GM18519 (cell line): Measurements from ENCODE around the gene SCP2.

Source experiments
- ATAC-seq: cut with Tn5 transposase; IDR thresholded peaks from one replicate; pipeline ENCODE4 v1.9.1; 2021; ENCODE audit warnings: mild to moderate bottlenecking, moderate library complexity; ENCODE audit not compliant: unreplicated experiment, low FRiP score

The SCP2 gene, protein sequence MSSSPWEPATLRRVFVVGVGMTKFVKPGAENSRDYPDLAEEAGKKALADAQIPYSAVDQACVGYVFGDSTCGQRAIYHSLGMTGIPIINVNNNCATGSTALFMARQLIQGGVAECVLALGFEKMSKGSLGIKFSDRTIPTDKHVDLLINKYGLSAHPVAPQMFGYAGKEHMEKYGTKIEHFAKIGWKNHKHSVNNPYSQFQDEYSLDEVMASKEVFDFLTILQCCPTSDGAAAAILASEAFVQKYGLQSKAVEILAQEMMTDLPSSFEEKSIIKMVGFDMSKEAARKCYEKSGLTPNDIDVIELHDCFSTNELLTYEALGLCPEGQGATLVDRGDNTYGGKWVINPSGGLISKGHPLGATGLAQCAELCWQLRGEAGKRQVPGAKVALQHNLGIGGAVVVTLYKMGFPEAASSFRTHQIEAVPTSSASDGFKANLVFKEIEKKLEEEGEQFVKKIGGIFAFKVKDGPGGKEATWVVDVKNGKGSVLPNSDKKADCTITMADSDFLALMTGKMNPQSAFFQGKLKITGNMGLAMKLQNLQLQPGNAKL

DNA sequence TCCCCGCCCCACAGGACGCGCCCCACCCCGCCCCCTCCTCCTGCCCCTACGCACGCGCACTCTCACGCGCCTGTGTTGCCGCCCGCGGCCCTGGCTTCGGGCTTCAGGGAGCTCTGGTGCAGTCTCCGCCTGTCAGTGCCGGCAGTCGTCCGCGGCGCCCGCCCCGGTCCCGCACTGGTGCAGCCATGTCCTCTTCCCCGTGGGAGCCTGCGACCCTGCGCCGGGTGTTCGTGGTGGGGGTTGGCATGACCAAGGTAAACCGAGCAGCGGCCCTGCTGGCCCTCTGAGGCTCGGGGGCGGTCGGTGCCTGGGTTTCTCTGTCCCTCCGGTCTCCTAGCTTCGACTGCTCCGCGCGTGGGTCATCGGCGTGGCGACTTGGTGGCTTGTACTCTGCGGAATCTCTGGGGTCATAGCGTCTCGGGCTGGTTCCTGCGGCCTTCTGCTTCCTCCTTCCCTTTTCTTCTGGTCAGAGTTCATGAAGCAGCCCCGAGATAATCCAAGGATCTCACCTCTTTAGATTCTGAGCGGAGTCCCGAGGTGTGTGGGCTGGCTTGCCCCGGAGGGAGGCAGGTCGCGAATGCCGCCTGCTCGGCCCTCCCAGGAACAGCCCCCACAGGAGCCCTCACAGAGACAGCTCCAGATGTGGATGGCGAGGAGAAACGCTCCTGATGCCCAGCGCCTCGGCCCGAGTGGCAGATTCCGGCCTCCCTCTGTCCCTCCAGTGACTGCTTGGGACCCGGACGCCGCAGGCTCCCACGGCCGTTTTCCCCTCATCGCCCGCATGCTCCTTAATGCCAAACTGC, at the start of gene SCP2:
SCP2 (plus strand) TSS at position 65 of the 803 bp plus-strand sequence; CDS start at position 186, 121 bp downstream.
- no peak for ATAC-seq

DNA sequence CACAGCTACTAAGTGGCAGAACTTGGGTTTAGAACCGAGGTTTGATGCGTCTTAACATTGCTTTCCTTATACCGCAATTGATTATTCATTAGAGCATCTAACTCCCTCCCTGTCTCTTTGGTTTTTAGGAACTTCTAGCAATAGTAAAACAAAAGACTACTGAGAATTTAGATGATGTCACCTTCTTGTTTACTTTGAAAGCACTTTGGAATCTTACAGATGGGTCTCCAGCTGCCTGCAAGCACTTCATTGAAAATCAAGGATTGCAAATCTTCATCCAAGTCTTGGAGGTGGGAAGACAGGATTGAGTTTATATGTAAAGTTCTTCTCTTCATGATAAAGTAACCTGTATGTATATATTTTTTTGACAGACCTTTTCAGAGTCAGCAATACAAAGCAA, 49.5 kb upstream of the SCP2 start:
- ATAC-seq: no peak

DNA sequence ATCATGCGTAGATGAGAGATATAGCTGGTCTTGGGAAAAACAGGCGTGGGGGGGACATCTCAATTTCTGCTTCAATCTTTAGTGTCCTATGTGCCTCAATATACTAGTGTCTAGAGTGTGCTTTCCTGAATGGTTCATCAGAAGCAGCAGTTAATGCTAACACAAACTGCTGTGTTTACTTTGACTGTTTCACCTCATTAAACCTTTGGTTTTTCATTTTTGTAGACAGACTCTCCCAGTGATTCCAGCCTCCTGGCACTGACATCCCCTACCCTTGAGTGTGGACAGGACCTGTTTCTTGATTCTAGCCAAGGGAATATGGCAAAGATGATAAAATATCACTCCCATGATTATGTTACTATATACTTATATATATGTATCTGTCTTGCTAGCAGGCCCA, 46.9 kb upstream of the SCP2 start:
- no peak for ATAC-seq

DNA sequence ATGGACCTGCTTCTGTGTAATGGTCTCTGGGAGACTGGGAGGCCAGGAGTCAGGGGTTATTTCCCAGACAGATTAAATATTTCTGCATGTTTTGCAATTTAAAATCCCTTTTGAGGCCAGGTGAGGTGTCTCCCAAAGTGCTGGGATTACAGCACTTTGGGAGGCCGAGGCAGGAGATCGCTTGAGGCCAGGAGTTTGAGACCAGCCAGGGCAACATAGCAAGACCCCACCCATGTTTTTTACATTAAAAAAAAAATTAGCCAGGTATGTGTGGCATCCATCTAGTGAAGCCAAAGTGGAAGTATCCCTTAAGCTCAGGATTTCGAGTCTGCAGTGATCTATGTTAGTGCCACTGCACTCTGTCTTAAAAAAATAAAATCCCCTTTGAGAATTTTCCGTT, 39.6 kb upstream of the SCP2 start:
- no peak for ATAC-seq

DNA sequence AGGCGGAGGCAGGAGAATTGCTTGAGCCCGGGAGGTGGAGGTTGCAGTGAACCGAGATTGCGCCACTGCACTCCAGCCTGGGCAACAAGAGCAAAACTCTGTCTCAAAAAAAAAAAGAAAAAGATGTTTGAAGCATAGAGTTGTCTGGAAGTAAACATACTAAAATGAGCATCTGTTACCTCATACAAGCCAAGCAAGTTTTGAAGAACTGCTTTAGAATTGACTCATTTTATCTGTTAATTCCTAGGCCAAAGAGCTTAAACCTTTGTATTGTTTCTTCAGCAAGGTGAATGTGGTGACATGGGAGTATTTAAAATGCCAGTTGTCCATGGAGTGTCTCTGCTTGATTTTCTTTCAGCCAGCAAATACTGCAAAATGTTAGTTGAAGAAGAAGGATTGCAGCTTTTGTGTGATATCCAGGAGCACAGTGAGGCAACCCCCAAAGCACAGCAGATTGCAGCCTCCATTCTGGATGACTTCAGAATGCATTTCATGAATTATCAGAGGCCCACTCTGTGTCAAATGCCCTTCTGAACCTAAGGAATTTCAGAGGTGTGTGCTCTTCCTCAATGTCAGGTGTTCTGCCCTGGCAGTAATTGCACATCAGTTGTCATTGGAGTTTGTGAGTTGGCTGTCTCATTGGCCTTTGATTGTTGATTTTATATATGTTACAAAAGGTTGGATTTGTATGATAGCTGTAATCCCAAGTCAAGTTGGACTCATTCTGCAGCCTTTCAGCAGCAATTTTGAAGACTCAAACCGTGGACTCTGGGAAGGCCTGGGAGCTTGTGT, 34.5 kb upstream of the SCP2 start:
- ATAC-seq: no peak

DNA sequence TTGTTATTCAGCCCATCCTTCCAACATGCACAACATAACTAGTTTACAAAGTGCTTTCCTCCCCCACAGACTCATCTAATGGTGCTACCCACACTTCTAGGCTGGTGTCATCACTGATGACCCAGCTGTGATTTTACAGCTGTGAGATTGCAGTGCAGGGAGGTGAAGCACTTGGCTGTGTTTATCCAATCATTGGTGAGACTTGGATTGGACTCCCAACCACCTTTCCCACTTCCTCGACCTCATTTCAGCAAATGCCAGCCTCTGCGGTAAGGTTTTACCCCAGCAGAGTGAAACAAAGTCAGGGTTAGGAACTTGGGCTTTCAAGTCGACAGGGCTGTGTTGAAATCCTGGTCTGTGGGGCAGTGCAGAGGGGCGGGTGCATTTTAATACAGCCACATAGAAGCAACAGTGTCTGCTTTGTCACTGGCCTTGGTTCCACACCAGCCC, 27.6 kb upstream of the SCP2 start:
- ATAC-seq: no peak

DNA sequence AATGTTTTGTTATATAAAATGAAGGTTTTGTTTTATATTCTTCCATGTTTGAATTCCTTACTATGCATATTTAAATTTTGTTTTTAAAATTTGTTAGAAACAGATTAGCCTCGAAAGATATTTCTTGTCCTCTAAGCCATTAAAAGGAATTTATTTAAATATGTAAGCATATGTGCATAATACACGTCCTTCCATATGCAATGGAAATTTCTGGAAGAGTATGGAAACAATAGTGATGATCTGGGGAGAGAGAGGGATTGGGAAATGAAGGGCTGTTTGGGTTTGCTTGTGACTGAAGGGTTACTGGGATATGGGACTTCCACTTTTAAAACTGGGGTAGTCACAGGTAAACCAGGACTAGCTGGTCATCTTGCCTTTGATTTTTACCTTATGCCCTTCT, 26.7 kb upstream of the SCP2 start:
- no peak for ATAC-seq

DNA sequence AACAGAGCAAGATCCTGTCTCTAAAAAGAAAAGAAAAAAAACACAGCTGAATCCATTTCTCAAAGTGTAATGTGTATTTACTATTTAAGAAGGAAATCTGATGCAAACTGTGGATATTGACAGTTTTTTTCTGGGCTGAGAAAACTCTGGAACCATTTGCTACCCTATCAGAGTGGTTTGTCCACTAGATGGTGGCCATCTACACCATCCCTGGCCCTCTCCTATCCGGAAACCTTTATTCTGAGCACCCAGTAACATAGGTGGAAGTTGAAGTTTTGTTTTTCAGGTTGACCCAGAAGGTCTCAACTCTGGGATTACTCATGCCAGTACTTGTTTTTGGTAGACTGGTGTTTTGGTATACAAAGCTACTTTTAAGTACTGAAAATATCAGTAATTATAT, 25.7 kb upstream of the SCP2 start:
- no peak for ATAC-seq

DNA sequence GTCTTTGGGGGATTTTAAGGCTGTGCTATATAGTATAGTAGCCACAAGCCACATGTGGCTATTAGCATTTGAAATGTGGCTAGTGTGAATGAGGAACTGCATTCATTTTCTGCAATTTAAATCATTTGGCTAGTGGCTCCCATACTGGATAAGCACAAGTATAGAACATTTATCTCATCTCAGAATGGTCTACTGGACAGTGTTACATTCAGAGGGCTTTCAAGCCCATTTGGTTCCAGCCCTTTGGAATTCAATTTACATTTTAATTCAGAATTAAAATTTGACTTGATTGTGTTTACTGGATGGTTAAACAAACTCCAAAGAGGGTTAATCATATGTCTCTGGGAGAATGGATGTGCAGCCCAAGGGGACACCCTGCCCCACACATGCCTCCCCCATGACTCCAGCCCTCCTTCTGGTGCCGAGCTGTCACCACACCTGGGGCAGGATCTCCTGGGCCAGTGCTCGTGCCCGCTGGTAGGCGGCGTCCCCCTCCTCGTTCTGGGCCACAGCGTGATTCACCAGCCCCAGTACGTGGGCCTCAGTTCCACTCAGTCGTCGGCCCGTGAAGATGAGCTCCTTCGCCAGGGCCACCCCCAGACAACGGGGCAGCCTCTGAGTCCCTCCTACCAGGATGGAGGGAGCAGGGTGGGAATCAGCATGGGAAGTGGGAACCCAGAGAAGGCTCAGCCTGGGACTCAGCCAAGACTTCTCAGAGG, 22.7 kb upstream of the SCP2 start:
- ATAC-seq: no peak

DNA sequence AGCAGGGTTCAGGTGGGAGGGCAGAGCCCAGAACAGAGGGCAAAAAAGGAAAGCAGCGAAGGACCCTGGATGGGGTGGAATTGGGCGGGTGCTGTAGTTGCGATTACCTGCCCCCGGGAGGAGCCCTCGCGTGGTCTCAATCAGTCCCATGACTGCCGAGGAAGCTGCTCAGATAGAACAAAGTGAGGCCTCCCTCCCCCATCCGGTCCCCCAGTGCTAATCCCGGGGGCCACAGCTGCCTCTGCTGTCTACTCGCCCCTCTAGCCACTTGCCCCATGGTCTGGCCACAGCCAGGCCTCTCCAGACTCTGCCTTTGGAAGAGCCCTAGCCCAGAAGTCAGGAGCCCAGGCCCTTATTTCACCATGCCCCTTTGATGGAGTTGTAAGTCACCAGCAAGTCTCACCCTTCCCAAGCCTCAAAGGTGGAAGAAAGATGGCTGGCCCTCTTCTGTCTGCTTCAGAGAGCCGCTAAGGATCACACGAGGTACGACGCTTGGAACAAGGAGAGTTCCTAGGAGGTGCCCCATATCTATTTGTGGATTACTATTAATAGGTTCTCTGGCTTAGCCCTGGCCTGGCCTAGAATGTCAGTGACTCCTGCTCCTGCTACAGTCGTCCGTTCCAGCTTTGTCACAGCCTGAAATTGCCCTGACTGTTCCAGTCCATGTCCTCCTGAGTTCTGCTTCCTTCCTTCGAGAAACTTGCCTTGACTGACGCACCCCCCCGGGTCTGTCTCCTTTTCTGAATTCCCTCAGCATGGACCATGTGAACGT, 22.0 kb upstream of the SCP2 start:
- no peak for ATAC-seq

DNA sequence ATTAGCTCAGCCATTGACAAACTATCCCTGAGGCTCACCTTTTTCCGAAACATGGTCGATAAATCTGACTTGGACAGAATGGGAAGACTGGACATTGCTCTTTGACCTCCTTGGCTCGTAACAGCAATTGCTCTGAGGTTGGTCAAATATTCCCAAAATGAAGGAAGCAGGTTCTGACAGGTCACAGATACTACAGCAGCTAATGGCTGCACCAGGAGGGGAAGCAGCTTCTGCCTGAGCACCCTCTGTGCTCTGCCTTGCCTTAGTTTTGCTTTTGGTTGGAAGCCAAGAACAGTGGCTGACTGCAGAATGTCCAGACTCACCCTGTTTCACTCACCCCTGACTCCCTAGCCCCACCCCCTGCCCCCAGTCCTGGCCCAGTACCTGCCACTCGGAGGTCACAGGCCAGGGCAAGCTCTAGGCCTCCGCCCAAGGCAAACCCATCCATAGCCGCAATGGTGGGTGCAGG, 20.9 kb upstream of the SCP2 start:
- no peak for ATAC-seq

DNA sequence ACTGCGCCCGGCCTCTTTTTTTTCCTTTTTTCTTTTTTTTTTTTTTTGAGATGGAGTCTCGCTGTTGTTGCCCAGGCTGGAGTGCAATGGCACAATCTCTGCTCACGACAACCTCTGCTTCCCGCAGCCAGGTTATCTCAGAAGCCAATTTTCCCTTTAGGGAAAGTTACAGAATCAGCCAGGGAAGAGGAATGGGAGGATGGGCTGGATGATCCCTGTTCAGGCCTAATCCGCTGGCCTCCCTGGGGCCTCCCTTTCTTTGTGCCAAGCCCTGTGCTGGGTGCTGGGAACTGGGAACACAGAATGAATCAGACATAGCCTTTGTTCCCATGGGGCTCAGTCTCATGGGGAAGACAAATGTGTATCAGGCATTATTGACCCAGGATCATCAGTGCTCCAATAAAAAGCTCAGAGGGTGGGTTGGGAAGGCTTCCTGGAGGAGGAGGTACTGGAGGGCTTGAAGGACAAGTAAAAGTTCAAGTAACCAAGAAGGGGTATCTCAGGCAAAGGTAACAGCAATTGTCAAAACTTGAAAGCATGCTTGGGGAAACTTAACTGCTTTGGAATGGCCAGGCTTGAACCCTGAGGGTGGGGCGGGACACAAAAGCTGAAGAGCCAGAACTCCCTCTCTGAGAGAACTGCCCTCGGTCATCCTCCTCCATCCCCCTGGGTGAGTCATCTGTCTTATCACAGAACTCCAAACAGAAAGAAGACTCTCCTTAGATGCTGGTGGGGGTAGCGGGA, 19.8 kb upstream of the SCP2 start:
- ATAC-seq: no peak

DNA sequence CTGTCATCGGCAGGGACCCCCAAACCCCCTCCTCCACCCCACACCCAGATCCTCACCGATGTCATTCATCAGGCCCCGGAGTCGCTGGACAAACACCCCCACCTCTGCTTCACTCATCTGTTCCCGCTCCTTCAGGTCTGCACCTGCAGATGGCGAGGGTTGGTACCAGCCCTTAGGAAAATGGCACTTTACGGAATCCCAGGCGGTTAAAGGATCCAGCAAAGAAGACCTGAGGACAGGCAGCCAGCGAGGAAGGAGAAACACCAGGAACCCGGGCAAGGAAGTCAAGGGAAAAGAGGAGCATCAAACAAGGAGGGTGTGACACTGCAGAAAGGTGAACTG, 19.3 kb upstream of the SCP2 start:
- ATAC-seq: no peak

DNA sequence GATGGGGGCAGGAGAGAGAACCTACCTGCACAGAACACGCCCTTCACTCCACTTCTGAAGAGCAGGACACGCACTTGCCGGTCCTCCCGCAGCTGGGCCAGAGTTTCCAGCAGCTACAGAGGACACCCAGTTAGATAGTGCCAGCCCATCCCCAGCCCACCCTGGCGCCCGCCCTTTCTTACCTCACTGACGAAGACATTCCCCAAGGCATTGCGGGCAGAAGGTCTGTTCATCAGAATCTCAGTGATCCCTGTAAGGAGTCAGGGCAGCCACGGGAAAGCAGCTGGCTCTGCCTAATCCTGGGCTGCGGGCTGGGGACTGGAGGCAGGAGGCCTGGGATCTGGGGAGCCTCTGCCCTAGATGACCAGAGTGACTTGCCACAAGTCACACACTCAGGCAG, 15.5 kb upstream of the SCP2 start:
- no peak for ATAC-seq

DNA sequence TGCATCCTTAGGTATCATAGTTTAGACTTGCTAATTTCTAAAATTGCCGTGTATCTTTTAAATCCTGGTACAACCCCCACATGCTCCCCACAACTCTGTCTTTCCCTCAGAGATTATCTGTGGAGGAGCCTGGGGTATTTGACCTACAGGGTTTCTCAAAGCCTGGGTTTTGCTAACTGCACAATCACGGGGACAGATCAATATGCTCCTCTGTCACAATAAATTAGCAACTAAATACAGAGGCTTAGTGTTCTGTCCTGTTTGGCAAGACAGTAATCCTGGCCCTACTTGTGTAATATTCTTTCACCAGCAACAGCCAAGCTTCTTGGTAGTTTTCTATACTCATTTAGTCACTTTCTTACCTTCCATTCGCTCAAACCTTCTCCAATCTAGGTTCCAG, 14.1 kb upstream of the SCP2 start:
- ATAC-seq: no peak

DNA sequence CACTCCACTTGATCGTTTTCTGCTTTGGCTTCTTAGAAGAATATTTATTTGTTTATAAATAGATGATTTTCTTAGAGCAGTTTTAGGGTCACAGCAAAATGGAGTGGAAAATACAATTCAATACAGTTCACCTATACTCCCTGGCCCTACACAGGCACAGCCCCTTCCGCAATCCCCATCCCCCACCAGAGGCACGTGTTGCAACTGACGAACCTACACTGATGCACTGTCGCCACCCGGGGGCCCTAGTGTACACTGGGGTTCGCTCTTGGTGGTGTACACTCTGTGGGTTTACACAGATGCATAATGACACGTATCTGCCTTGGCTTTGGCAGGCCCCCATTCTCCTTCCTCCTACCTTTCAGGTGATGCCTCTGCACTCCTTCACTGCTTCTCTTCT, 13.5 kb upstream of the SCP2 start:
- ATAC-seq: no peak

DNA sequence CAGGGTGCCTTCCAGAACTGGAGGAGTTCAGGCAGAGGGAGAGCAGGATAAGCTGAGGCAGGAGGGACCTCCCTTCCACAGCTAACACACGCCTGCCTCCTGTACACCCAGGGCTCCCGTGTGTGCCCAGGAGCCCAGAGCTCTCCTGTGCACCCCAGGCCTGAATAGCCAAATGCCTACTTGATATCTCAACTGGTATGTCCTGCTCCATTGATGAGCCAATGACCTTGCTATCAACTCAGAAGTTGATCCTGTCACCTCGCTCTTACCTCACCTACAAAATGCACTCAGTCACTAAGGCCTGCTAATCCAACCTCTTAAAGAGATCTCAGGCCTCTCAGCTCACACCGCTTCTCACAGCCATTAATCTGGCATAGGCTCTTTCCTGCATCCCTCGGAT, 12.6 kb upstream of the SCP2 start:
- no peak for ATAC-seq

DNA sequence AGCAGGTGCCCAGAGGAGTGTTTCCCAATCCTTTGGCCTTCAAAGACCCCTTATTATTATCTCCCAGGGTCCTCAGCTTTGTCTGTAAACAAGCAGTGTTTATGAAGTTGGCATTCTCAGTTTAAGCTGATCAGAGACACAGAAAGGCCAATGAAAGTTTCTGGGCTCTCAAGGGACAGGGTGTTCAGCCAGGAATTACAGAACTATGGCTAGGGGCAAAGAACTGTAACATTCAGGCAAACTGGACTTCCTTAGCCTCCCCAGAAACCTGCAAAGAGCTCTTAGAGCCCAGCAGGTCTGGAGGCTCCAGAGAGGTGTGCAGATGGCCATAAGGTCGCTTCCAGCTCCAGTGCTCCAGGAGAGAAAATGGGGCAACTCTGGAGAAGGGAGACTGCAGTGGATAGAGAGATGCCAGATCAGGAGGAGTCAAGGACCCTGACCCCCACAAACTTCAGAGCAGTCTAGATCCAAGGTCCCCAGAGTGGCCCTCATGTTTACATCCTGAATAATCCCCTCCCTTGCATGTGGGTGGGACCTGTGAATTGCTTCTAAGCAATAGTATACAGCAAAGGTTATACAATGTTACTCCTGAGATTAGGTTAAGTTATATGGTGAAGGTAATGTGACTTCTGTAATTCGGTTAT, 11.7 kb upstream of the SCP2 start:
- no peak for ATAC-seq
